ENCODE results near the gene CA10.

CA10 gene

DNA sequence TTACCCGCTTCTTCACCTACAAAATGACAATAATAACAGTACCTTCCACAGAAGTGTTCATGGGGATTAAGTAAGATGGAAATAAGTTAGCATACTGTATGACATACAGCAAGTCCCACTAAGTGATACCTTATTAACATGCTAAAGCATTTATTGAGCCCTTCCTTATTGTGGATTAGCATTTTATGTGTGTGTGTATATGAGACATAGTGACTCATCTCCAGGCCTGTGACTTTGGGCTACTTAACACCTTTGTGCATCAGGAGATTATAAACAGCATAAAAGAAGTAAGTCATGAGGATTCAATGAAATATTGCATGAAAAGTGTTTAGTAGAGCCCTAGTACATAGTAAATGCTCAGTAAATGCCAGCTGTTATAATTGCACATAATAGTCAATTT is 52.9 kb downstream of the CA10 start:
- no peak for TF ChIP-seq POLR2AphosphoS5 (IDR thresholded peaks at IDR 0.05; ENCODE audit: low read depth, low read length)
- no peak for TF ChIP-seq TAF1 (IDR thresholded peaks at IDR 0.05; ENCODE audit: borderline replicate concordance, insufficient read depth, low read length)
- no peak for TF ChIP-seq FOXP2 (optimal IDR thresholded peaks at IDR 0.05; ENCODE audit: borderline replicate concordance, extremely low read depth, extremely low read length, insufficient read depth)
- TF ChIP-seq, protein P1, sequence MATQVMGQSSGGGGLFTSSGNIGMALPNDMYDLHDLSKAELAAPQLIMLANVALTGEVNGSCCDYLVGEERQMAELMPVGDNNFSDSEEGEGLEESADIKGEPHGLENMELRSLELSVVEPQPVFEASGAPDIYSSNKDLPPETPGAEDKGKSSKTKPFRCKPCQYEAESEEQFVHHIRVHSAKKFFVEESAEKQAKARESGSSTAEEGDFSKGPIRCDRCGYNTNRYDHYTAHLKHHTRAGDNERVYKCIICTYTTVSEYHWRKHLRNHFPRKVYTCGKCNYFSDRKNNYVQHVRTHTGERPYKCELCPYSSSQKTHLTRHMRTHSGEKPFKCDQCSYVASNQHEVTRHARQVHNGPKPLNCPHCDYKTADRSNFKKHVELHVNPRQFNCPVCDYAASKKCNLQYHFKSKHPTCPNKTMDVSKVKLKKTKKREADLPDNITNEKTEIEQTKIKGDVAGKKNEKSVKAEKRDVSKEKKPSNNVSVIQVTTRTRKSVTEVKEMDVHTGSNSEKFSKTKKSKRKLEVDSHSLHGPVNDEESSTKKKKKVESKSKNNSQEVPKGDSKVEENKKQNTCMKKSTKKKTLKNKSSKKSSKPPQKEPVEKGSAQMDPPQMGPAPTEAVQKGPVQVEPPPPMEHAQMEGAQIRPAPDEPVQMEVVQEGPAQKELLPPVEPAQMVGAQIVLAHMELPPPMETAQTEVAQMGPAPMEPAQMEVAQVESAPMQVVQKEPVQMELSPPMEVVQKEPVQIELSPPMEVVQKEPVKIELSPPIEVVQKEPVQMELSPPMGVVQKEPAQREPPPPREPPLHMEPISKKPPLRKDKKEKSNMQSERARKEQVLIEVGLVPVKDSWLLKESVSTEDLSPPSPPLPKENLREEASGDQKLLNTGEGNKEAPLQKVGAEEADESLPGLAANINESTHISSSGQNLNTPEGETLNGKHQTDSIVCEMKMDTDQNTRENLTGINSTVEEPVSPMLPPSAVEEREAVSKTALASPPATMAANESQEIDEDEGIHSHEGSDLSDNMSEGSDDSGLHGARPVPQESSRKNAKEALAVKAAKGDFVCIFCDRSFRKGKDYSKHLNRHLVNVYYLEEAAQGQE (IDR thresholded peaks at IDR 0.05; ENCODE audit: insufficient read depth in 1 of 2, low read depth in 2 of 2, low read length in 2 of 2), result no peak
- TF ChIP-seq SIN3A (IDR thresholded peaks at IDR 0.05; ENCODE audit: borderline replicate concordance, insufficient read depth, low read length), result no peak

DNA sequence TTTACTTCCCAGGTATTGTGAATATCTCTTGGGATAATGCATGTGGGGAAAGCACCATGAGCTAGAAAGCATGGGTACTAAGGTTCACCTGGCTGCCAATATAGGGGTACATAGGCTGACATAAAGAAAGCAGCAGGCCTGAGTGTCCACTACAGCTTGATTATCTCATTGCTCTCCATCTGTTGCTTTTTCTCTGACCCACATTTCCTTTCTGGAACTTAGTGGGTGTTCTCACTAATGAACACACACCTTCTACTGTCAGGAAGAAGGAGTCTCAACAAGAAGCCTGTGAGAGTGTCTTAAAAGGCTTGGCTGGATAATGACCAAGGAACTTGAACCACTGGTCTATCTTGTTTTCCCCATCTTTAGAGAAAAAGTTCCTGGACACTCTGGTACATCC is 62.5 kb downstream of the CA10 start:
- TF ChIP-seq, protein P1 (IDR thresholded peaks at IDR 0.05; ENCODE audit: insufficient read depth in 1 of 2, low read depth in 2 of 2, low read length in 2 of 2), result no peak
- TF ChIP-seq FOXP2 (optimal IDR thresholded peaks at IDR 0.05; ENCODE audit: borderline replicate concordance, extremely low read depth, extremely low read length, insufficient read depth), result no peak
- TF ChIP-seq SIN3A (IDR thresholded peaks at IDR 0.05; ENCODE audit: borderline replicate concordance, insufficient read depth, low read length), result no peak
- no peak for TF ChIP-seq POLR2AphosphoS5 (IDR thresholded peaks at IDR 0.05; ENCODE audit: low read depth, low read length)
- TF ChIP-seq TAF1 (IDR thresholded peaks at IDR 0.05; ENCODE audit: borderline replicate concordance, insufficient read depth, low read length), result no peak

DNA sequence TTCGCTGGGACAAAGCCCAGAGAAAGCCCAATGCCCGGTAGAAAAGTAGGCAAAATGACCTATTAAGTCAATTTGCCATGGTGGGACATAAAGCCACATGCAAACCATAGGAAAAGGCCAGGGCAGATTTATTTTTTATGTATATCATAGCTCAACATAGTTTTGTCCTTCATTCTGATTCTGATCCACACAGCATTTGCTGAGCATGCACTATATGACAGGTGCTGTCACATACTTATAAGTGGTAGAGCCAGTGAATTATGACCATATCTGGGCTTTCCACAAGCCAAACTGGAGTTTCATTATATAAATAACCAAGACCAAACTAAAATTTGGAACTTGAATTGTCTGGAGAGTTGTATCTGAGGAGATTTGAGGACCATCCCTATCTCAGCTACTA is 74.3 kb downstream of the CA10 start:
- TF ChIP-seq TAF1 (IDR thresholded peaks at IDR 0.05; ENCODE audit: borderline replicate concordance, insufficient read depth, low read length) (no peak), POLR2AphosphoS5 (IDR thresholded peaks at IDR 0.05; ENCODE audit: low read depth, low read length) (no peak), FOXP2 (optimal IDR thresholded peaks at IDR 0.05; ENCODE audit: borderline replicate concordance, extremely low read depth, extremely low read length, insufficient read depth) (no peak), SIN3A (IDR thresholded peaks at IDR 0.05; ENCODE audit: borderline replicate concordance, insufficient read depth, low read length) (no peak)
- TF ChIP-seq, protein P1 (IDR thresholded peaks at IDR 0.05; ENCODE audit: insufficient read depth in 1 of 2, low read depth in 2 of 2, low read length in 2 of 2), result no peak

DNA sequence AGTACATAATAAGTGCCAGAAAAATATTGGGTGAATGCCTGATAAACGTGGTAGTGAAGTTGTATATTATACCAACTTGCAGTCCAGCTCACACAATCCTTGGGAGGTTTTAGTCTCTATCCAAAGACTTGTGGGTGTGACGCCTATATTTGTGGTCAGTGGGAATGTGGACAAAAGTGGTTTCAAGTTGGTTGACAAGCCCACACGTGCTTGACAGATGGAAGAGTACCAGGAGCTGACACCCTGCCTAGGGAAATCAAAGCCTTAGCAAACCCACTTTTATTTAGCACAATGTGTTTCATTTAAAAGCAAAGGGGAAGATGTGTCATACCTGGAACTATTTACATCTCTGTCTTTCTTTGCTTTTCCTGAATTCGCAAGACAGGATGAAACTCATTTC is 79.0 kb downstream of the CA10 start:
- TF ChIP-seq SIN3A (IDR thresholded peaks at IDR 0.05; ENCODE audit: borderline replicate concordance, insufficient read depth, low read length) (no peak), TAF1 (IDR thresholded peaks at IDR 0.05; ENCODE audit: borderline replicate concordance, insufficient read depth, low read length) (no peak), FOXP2 (optimal IDR thresholded peaks at IDR 0.05; ENCODE audit: borderline replicate concordance, extremely low read depth, extremely low read length, insufficient read depth) (no peak), POLR2AphosphoS5 (IDR thresholded peaks at IDR 0.05; ENCODE audit: low read depth, low read length) (no peak)
- TF ChIP-seq, protein P1 (IDR thresholded peaks at IDR 0.05; ENCODE audit: insufficient read depth in 1 of 2, low read depth in 2 of 2, low read length in 2 of 2), result no peak

DNA sequence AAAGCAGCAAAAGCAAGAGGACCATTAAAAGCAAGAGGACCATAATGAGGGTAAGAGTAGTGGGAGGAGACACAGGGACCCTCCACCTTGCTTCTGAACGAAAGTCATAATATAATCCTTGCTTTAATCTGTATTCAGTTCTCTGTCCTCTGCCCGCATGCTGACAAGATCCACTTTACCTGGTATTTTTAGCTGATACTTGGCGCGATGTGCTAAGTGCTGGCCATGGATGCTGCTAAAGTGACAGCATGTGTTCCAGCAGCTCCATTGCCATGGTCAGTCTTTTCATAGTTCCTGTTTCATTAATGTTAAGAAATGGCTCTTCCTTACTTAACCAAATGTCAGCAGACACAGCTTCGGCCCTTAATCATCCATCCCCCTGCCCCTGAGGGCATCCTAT is 86.8 kb downstream of the CA10 start:
- TF ChIP-seq SIN3A (IDR thresholded peaks at IDR 0.05; ENCODE audit: borderline replicate concordance, insufficient read depth, low read length) (no peak), POLR2AphosphoS5 (IDR thresholded peaks at IDR 0.05; ENCODE audit: low read depth, low read length) (no peak)
- TF ChIP-seq, protein P1 (IDR thresholded peaks at IDR 0.05; ENCODE audit: insufficient read depth in 1 of 2, low read depth in 2 of 2, low read length in 2 of 2), result no peak

Data from PFSK-1 (cell line).